Stimulated activated naive B cell treated with anti-CD40 and anti-IgM and Interleukin-4, amounts not matched to agents 10 μg/mL and 1 μg/mL and 100 μg/mL, for 72 hours (primary cell): ENCODE measurements around the gene RAB8B.
"Not testable (repeated sequence)": the region's sequence is repeated elsewhere in the genome, so short reads cannot be mapped to it uniquely, and the experiment has no call there.

Source experiments
- ATAC-seq, 2 donors: fragments of 150-1000 bp; cut with Tn5 transposase; replicated peaks; 2 replicates each; pipeline ENCODE4 v1.10.0; 2021; ENCODE audit warnings: moderate library complexity in 1 of 2
- DNase-seq: peaks from one replicate; pipeline ENCODE4 v3.0.0; 2021
- H3K27ac Mint-ChIP-seq: one replicate; pipeline ENCODE4 v1.8.0; 2022; ENCODE audit warnings: mild to moderate bottlenecking, mixed read lengths
- H3K27me3 Mint-ChIP-seq, 2 donors: one replicate each; pipeline ENCODE4 v1.8.0; 2022; ENCODE audit warnings: mixed read lengths in 2 of 2
- H3K36me3 Mint-ChIP-seq, 2 donors: one replicate each; pipeline ENCODE4 v1.8.0; 2022; ENCODE audit warnings: mixed read lengths in 2 of 2, mild to moderate bottlenecking in 1 of 2
- H3K4me1 Mint-ChIP-seq, 2 donors: one replicate each; pipeline ENCODE4 v1.8.0; 2022; ENCODE audit warnings: mixed read lengths in 2 of 2, mild to moderate bottlenecking in 1 of 2
- H3K4me3 Mint-ChIP-seq, 2 donors: one replicate each; pipeline ENCODE4 v1.8.0; 2022; ENCODE audit warnings: mild to moderate bottlenecking in 2 of 2, mixed read lengths in 2 of 2, moderate library complexity in 1 of 2
- H3K9me3 Mint-ChIP-seq, 2 donors: one replicate each; pipeline ENCODE4 v1.8.0; 2022; ENCODE audit warnings: mixed read lengths in 2 of 2, mild to moderate bottlenecking in 1 of 2

RAB8B gene

GRCh38 chr15:63206079-63206478, 16.7 kb downstream of the RAB8B start:
- H3K36me3 Mint-ChIP-seq, result peaks cover 39 to 51% of the 10 kb centered on the region in 2 donors
- H3K9me3 Mint-ChIP-seq, result no peaks in the 10 kb centered on the region
- peaks cover 53 to 92% of the 10 kb centered on the region in 2 donors for H3K4me1 Mint-ChIP-seq
- no peaks in the 10 kb centered on the region for H3K27me3 Mint-ChIP-seq
- H3K27ac Mint-ChIP-seq, result no peak overlapping the region
- no peak overlapping the region for H3K4me3 Mint-ChIP-seq
- DNase-seq (no peak), ATAC-seq (no peak)

GRCh38 chr15:63208824-63209223, 19.4 kb downstream of the RAB8B start:
- not testable (repeated sequence) for H3K27me3 Mint-ChIP-seq, H3K9me3 Mint-ChIP-seq, DNase-seq, ATAC-seq
- Mint-ChIP-seq H3K36me3 (peaks cover 32 to 48% of the 10 kb centered on the region in 2 donors), H3K27ac (peak overlapping the region; percentile 38), H3K4me3 (peak overlapping the region in 1 of 2 donors; percentile 14), H3K4me1 (peaks cover 52 to 96% of the 10 kb centered on the region in 2 donors)

- H3K36me3 Mint-ChIP-seq, result peaks cover 32 to 55% of the 10 kb centered on the region in 2 donors
- ATAC-seq (no peak), DNase-seq (no peak)
- H3K27me3 Mint-ChIP-seq, result no peaks in the 10 kb centered on the region
- no peaks in the 10 kb centered on the region for H3K9me3 Mint-ChIP-seq
- H3K4me3 Mint-ChIP-seq, result peak overlapping the region; percentile 36 to 37
- peaks cover 57 to 96% of the 10 kb centered on the region in 2 donors for H3K4me1 Mint-ChIP-seq
- peak overlapping the region; percentile 95 for H3K27ac Mint-ChIP-seq
These were observed 21.0 kb downstream of the RAB8B start for GRCh38 chr15:63210151-63211091.

- Mint-ChIP-seq H3K36me3 (peaks cover 32 to 54% of the 10 kb centered on the region in 2 donors), H3K4me1 (peaks cover 57 to 92% of the 10 kb centered on the region in 2 donors), H3K27ac (peak overlapping the region; percentile 95), H3K4me3 (peak overlapping the region; percentile 20 to 36), H3K9me3 (no peaks in the 10 kb centered on the region), H3K27me3 (no peaks in the 10 kb centered on the region)
- ATAC-seq (no peak), DNase-seq (no peak)
These were observed 21.7 kb downstream of the RAB8B start for GRCh38 chr15:63211092-63211490.

DNA sequence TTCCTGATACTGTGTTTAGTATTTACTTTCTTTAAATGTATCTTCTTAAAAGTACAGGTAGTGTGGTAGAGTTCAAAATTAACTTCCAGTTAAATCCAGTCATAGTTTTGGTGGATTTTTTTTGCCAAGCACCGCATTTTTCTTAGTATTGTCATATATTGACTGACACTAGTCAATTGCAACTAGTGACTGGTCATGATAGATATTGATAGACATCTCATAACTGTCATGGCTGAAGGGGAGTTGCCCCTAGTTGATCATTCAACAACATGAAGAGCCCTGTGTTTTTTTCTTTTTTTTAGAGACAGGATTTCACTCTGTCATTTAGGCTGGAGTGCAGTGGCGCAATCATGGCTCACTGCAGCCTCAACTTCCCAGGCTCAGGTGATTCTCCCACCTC, 22.1 kb downstream of the RAB8B start:
- Mint-ChIP-seq H3K4me3 (peak overlapping the region in 1 of 2 donors; percentile 74), H3K9me3 (no peaks in the 10 kb centered on the region), H3K27me3 (no peaks in the 10 kb centered on the region), H3K36me3 (peaks cover 29 to 50% of the 10 kb centered on the region in 2 donors), H3K27ac (peak overlapping the region; percentile 95), H3K4me1 (peaks cover 53 to 87% of the 10 kb centered on the region in 2 donors)
- ATAC-seq (peak in 1 of 2 donors; percentile 20), DNase-seq (no peak)

GRCh38 chr15:63212050-63213004, 22.9 kb downstream of the RAB8B start:
- no peaks in the 10 kb centered on the region for H3K27me3 Mint-ChIP-seq
- H3K36me3 Mint-ChIP-seq, result peaks cover 24 to 46% of the 10 kb centered on the region in 2 donors
- peak overlapping the region; percentile 74 to 77 for H3K4me3 Mint-ChIP-seq
- ATAC-seq, result peak; percentile 80 to 82
- DNase-seq, result no peak
- peak overlapping the region; percentile 95 for H3K27ac Mint-ChIP-seq
- H3K4me1 Mint-ChIP-seq, result peaks cover 45 to 80% of the 10 kb centered on the region in 2 donors
- H3K9me3 Mint-ChIP-seq, result no peaks in the 10 kb centered on the region

- peak overlapping the region in 1 of 2 donors; percentile 6 for H3K4me3 Mint-ChIP-seq
- no peaks in the 10 kb centered on the region for H3K27me3 Mint-ChIP-seq
- no peak for DNase-seq
- H3K4me1 Mint-ChIP-seq, result peaks cover 30 to 65% of the 10 kb centered on the region in 2 donors
- H3K9me3 Mint-ChIP-seq, result no peaks in the 10 kb centered on the region
- H3K36me3 Mint-ChIP-seq, result peaks cover 16 to 57% of the 10 kb centered on the region in 2 donors
- H3K27ac Mint-ChIP-seq, result no peak overlapping the region
- no peak for ATAC-seq
These were observed 28.8 kb downstream of the RAB8B start for GRCh38 chr15:63218100-63218808.

- Mint-ChIP-seq H3K4me1 (peaks cover 26 to 55% of the 10 kb centered on the region in 2 donors), H3K9me3 (no peaks in the 10 kb centered on the region), H3K36me3 (peaks cover 20 to 51% of the 10 kb centered on the region in 2 donors), H3K27me3 (no peaks in the 10 kb centered on the region), H3K4me3 (no peak overlapping the region), H3K27ac (no peak overlapping the region)
- ATAC-seq (no peak), DNase-seq (no peak)
These were observed 29.8 kb downstream of the RAB8B start for GRCh38 chr15:63219196-63219710.

DNA sequence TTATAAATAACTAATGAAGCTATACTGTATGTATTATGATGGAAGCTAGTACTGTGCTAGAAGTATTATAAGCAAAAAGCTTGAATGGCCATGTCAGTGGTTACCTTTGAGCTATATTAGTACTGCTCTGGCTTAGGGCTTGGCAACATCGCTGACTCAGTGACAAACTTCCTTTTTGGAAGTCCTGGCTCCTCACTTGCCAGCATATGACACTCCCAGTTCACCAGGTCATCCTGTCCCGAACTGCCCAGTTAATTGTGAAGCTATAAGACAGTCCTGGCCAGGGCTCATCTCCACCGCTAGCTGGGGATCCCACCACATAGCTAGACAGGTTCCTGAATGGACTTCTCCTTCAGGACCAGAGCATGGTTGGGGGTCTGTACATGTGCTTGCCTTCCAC, 31.9 kb downstream of the RAB8B start:
- DNase-seq (no peak), ATAC-seq (no peak)
- no peak overlapping the region for H3K4me3 Mint-ChIP-seq
- H3K27me3 Mint-ChIP-seq, result no peaks in the 10 kb centered on the region
- peaks cover 20 to 55% of the 10 kb centered on the region in 2 donors for H3K36me3 Mint-ChIP-seq
- no peak overlapping the region for H3K27ac Mint-ChIP-seq
- peaks cover 19 to 47% of the 10 kb centered on the region in 2 donors for H3K4me1 Mint-ChIP-seq
- no peaks in the 10 kb centered on the region for H3K9me3 Mint-ChIP-seq

GRCh38 chr15:63223463-63223862, 34.1 kb downstream of the RAB8B start:
- peaks cover 25 to 58% of the 10 kb centered on the region in 2 donors for H3K36me3 Mint-ChIP-seq
- DNase-seq, result no peak
- no peaks in the 10 kb centered on the region for H3K9me3 Mint-ChIP-seq
- no peak overlapping the region for H3K4me3 Mint-ChIP-seq
- peaks cover 24 to 58% of the 10 kb centered on the region in 2 donors for H3K4me1 Mint-ChIP-seq
- no peak overlapping the region for H3K27ac Mint-ChIP-seq
- no peak for ATAC-seq
- no peaks in the 10 kb centered on the region for H3K27me3 Mint-ChIP-seq

- no peaks in the 10 kb centered on the region for H3K9me3 Mint-ChIP-seq
- DNase-seq, result no peak
- H3K4me3 Mint-ChIP-seq, result no peak overlapping the region
- H3K4me1 Mint-ChIP-seq, result peaks cover 23 to 62% of the 10 kb centered on the region in 2 donors
- no peak overlapping the region for H3K27ac Mint-ChIP-seq
- H3K36me3 Mint-ChIP-seq, result peaks cover 19 to 42% of the 10 kb centered on the region in 2 donors
- ATAC-seq, result no peak
- no peaks in the 10 kb centered on the region for H3K27me3 Mint-ChIP-seq
These were observed 36.0 kb downstream of the RAB8B start for GRCh38 chr15:63225381-63225780.

DNA sequence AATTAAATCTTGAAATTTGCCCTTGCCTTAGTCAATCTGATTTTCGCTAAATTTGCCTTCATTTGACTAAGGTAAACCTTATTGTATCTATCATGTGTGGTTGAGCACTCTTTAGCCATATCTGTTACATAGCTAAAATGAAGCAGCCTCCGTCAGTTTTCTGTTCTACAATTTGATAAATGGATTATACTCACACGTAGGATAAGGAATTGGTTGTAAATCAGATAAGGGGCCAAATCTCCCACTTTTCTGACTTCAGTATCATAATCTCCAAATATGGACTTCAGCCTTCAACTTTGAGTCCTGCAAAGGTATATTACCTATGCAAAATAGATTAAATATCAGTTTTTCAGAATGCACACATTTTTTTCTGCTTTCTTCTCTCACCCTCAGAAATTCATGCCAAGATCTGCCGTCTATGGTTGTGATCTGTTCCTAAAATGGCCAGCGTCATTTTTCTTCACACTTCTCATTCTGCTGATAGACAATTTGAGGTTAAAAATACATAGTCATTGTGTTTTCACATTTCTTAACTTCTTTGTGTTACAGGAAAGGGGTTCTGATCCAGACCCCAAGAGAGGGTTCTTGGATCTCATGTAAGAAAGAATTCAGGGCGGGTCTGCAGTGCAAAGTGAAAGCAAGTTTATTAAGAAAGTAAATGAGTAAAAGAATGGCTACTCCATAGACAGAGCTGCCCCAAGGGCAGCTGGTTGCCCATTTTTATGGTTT, 36.9 kb downstream of the RAB8B start:
- peak overlapping the region; percentile 15 to 47 for H3K4me3 Mint-ChIP-seq
- peaks cover 19 to 34% of the 10 kb centered on the region in 2 donors for H3K36me3 Mint-ChIP-seq
- H3K4me1 Mint-ChIP-seq, result peaks cover 19 to 56% of the 10 kb centered on the region in 2 donors
- ATAC-seq, result no peak
- no peaks in the 10 kb centered on the region for H3K27me3 Mint-ChIP-seq
- DNase-seq, result no peak
- H3K27ac Mint-ChIP-seq, result peak overlapping the region; percentile 37
- no peaks in the 10 kb centered on the region for H3K9me3 Mint-ChIP-seq

DNA sequence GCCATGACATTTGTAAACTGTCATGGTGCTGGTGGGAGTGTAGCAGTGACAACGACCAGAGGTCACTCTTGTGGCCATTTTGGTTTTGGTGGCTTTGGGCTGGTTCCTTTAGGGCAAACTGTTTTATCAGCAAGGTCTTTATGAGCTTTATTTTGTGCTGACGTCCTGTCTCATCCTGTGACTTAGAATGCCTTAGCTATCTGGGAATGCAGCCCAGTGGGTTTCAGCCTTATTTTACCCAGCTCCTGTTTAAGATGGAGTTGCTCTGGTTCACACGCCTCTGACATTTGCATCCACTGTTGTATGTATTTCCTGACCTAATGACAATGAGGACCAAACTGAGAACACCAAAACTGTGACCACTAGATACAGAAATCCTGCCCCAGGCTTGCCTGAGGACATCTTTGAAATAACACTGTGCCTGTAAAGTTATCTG, 37.6 kb downstream of the RAB8B start:
- no peak for DNase-seq
- Mint-ChIP-seq H3K9me3 (no peaks in the 10 kb centered on the region), H3K4me1 (peaks cover 18 to 56% of the 10 kb centered on the region in 2 donors), H3K36me3 (peaks cover 17 to 27% of the 10 kb centered on the region in 2 donors), H3K27ac (no peak overlapping the region), H3K27me3 (no peaks in the 10 kb centered on the region), H3K4me3 (no peak overlapping the region)
- ATAC-seq, result no peak
